Measurements from ENCODE around the gene ALOX5.

ALOX5 gene

DNA sequence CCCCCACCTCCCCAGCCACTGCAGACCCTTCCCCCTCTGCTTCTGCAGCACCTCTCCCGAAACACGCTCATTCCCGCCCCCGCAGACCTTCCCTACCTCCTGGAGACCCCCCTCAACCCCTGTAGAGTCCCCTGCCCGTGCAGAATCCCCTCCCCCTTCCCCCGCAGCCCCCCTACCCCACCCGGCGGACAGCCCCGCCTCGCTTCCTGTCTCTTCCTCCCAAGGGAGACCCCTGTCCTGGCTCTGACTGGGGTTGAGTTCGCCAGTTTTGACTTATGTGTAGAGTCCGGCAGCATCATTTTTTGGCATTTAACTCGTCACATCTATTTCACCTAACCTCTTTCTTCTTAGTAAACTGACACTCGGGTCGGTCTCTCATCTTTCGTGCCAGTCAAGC, 54.0 kb downstream of the ALOX5 start:
- no peak for DNase-seq (ENCODE audit: low read depth)
- H3K4me3 ChIP-seq (ENCODE audit: control insufficient read depth, low read depth, low read length), result no peak overlapping the region
- TF ChIP-seq CTCF (IDR thresholded peaks at IDR 0.05; ENCODE audit: control insufficient read depth, insufficient read depth, low read depth, low read length, missing control alignments), result no peak

DNA sequence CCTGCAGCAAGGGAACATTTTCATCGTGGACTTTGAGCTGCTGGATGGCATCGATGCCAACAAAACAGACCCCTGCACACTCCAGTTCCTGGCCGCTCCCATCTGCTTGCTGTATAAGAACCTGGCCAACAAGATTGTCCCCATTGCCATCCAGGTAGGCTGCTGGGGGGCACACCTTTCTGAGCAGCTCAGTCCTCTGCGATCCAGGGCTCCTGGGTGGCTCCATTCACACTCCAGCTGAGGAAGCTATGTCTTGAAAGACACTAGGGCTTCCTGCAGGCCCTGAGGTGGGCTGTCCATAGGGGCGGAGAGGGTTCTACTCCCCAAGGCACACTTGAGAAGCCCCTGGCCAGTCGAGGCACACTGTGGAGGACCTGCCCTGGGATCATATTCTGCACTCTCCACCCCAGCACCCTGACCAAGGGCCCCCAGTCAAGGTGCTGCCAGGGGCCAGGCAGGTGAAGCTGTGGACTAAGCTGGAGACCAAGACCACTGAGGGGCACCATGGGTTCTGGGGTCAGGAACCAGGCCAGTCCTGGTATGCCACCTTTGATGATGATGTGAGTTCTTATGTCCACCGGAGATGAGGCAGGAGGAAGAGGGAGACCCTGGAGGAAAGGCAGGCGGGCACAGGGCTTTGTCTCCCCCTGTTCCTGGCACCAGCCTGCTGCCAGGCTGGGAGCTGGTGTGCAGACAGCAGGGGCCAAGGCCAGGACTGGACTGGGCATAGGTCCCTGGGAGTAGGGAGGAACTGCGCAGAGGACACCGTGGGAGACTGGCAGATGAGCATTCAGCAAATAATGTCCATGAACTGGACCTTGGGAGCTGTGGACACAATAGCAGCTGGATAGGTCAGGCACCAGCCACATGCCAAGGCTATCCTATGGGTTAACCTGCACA, 54.8 kb downstream of the ALOX5 start:
- H3K4me3 ChIP-seq (ENCODE audit: control insufficient read depth, low read depth, low read length), result no peak overlapping the region
- DNase-seq (ENCODE audit: low read depth), result no peak
- TF ChIP-seq CTCF (IDR thresholded peaks at IDR 0.05; ENCODE audit: control insufficient read depth, insufficient read depth, low read depth, low read length, missing control alignments), result no peak

DNA sequence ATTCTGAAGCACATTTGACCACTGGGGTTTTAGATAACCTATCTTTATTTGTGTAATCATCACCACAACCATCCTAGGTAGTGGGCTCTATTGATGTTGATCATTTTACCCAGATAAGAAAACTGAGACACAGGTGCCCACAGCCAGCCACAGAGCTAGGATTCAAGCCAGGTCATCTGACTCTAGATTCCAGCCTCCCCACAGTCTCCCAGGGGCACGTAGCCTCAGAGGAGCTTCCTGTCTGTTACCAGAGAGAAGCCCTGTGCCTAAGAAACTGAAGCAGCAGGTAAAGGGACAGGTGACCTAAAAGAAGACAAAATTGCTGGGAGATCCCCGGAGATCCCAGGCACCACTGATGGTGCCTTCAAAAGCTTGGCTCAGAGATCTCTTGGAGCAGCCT, 55.8 kb downstream of the ALOX5 start:
- no peak overlapping the region for H3K4me3 ChIP-seq (ENCODE audit: control insufficient read depth, low read depth, low read length)
- no peak for DNase-seq (ENCODE audit: low read depth)
- TF ChIP-seq CTCF (IDR thresholded peaks at IDR 0.05; ENCODE audit: control insufficient read depth, insufficient read depth, low read depth, low read length, missing control alignments), result no peak

DNA sequence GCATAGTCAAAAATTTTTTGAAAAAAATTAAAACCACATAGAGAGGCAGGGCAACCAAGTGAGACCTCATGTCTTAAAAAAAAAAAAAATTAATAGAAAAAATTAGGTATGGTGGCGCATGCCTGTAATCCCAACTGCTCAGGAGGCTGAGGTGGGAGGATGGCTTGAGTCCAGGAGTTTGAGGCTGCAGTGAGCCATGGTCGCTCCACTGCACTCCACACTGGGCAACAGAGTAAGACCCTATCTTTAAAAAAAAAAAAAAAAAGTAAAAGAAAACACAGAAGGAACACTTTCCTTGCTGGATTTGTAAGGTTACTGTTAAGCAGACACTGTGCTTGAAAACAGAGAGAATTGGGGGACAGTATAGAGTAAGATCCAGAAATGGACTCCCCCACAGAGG, 58.1 kb downstream of the ALOX5 start:
- no peak for TF ChIP-seq CTCF (IDR thresholded peaks at IDR 0.05; ENCODE audit: control insufficient read depth, insufficient read depth, low read depth, low read length, missing control alignments)
- DNase-seq (ENCODE audit: low read depth), result no peak
- H3K4me3 ChIP-seq (ENCODE audit: control insufficient read depth, low read depth, low read length), result no peak overlapping the region

DNA sequence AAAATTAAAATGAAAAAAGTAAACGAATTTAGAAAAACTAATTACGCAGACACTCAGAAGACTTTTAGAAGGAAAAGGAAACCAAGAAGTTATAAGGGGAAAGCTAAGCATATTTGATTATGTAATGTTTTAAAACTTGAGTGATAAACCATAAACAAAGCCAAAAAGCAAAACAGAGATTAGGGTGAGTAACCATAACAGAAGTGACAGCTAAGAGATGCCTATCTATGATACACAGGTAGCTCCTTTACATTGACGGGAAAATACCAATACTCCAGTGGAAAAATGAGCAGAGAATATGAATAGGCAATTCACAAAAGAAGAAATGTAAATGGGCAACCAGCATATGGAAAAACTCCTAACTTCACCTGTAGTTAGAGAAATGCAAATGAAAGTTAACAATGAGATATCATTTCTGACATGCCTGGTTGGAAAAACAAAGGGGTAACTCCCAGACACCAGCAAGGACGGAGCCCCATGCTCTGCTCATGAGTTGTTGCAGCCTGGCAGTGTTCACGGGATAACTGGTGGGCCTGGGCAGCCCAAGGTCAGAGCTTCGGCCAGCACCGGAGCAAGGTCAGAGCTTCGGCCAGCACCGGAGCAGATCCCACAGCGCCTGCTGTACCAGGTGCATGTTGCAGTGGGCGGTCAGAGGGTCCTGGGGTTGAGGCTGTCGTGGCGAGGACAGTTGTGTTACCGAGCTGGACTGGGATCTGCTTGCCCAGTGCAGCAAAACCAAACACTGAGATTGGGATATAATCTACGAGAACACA, 58.9 kb downstream of the ALOX5 start:
- TF ChIP-seq CTCF (IDR thresholded peaks at IDR 0.05; ENCODE audit: control insufficient read depth, insufficient read depth, low read depth, low read length, missing control alignments), result no peak
- no peak for DNase-seq (ENCODE audit: low read depth)
- no peak overlapping the region for H3K4me3 ChIP-seq (ENCODE audit: control insufficient read depth, low read depth, low read length)

DNA sequence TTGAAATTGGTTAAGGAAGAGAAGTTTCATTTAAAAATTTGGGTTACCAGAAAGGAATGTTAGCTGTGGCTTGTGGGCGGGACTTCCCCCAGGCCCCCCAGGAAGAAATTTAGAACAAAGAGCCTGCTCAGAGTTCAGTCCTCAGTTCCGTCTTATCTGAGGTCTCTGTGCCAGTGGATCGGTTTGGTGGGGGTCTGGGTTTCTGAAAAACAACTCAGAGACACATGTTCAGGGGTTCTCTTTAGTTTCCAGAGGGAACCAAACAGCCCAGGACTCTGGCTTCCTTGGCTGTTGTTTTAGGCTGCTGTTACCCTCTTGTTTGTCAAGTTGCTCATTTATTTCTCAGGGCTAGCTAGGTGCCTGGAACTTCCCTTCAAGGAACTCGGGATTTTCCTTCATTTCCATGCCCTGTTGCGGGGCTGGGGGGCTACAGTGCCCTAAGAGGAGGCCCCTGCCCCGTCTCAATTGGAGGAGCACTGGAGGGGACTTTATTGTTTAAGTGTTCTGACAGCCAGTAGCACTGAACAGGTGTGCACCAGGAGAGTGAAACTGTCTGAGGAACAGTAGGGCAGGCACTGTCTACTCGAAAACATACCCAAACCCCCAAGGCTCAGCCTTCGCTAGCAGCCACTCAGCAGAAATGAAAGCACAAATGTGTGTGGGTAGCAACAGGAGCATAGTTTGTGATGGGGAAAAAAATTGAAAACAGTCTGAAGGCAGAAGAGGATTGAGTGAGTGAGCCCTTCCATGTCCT, 59.9 kb downstream of the ALOX5 start:
- DNase-seq (ENCODE audit: low read depth), result no peak
- no peak overlapping the region for H3K4me3 ChIP-seq (ENCODE audit: control insufficient read depth, low read depth, low read length)
- TF ChIP-seq CTCF (IDR thresholded peaks at IDR 0.05; ENCODE audit: control insufficient read depth, insufficient read depth, low read depth, low read length, missing control alignments), result no peak
